HL-60 (cell line): ENCODE results near the gene TBC1D21.

Experiments used
- GABPA ChIP-seq: IDR thresholded peaks from 2 replicates; pipeline ENCODE4 v1.6.1; 2012; ENCODE audit warnings: low read depth
- POLR2AphosphoS5 ChIP-seq: IDR thresholded peaks from 2 replicates; pipeline ENCODE4 v1.6.1; 2012; ENCODE audit warnings: low read depth
- TF ChIP-seq, protein P1 (sequence below): IDR thresholded peaks from one replicate; pipeline ENCODE4 v1.5.1; 2011; ENCODE audit warnings: low read length, control low read depth, inconsistent platforms; ENCODE audit not compliant: insufficient read depth
- TF ChIP-seq, protein P2 (sequence below): IDR thresholded peaks from 2 replicates; pipeline ENCODE4 v1.6.1; 2012; ENCODE audit warnings: low read depth; ENCODE audit not compliant: insufficient replicate concordance

DNA sequence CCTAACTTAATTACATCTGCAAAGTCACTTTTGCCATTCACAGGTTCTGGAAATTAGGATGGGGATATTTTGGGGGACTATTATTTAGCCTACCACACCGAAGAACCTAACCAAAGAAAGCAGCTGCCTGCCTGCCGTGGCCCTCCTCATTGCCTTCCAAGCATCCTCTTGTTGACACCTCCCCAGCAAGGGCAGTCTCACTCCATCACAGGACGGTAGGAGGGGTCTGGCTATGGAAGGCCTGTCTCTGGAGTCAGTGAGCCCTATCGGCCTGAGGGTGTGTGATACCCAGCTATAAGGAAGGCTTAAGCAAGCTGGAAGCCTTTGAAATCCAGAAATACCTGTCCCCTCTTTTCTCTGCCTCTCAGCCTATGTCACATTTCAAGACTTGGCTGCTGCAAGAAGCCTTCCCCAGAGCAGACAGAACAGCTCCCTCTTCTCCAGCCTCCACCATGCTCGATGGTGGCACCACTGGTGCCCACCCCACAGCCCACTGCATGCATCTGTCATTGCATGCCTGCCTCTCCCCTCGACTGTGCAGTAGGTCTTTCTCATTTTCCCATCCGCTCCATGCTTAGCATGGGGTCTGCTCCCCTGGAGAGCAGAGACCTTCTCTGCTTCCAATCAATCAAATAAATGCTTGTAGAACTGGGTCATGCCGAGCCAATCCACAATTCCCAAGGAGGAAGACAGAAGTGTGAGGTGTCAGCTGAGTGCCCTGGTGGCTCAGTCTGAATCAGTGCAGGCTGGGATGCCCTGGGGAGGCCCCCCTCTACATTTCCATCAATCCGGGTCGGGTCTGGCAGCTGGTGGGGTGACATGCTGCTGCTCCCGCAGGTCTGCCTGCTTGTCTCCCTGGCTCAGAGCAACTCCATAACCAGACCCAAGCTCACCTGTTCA lies 29.0 kb downstream of the TBC1D21 start:
- TF ChIP-seq, protein P1, sequence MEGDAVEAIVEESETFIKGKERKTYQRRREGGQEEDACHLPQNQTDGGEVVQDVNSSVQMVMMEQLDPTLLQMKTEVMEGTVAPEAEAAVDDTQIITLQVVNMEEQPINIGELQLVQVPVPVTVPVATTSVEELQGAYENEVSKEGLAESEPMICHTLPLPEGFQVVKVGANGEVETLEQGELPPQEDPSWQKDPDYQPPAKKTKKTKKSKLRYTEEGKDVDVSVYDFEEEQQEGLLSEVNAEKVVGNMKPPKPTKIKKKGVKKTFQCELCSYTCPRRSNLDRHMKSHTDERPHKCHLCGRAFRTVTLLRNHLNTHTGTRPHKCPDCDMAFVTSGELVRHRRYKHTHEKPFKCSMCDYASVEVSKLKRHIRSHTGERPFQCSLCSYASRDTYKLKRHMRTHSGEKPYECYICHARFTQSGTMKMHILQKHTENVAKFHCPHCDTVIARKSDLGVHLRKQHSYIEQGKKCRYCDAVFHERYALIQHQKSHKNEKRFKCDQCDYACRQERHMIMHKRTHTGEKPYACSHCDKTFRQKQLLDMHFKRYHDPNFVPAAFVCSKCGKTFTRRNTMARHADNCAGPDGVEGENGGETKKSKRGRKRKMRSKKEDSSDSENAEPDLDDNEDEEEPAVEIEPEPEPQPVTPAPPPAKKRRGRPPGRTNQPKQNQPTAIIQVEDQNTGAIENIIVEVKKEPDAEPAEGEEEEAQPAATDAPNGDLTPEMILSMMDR, result no peak
- TF ChIP-seq POLR2AphosphoS5, result no peak
- TF ChIP-seq GABPA, result no peak
- TF ChIP-seq, protein P2, sequence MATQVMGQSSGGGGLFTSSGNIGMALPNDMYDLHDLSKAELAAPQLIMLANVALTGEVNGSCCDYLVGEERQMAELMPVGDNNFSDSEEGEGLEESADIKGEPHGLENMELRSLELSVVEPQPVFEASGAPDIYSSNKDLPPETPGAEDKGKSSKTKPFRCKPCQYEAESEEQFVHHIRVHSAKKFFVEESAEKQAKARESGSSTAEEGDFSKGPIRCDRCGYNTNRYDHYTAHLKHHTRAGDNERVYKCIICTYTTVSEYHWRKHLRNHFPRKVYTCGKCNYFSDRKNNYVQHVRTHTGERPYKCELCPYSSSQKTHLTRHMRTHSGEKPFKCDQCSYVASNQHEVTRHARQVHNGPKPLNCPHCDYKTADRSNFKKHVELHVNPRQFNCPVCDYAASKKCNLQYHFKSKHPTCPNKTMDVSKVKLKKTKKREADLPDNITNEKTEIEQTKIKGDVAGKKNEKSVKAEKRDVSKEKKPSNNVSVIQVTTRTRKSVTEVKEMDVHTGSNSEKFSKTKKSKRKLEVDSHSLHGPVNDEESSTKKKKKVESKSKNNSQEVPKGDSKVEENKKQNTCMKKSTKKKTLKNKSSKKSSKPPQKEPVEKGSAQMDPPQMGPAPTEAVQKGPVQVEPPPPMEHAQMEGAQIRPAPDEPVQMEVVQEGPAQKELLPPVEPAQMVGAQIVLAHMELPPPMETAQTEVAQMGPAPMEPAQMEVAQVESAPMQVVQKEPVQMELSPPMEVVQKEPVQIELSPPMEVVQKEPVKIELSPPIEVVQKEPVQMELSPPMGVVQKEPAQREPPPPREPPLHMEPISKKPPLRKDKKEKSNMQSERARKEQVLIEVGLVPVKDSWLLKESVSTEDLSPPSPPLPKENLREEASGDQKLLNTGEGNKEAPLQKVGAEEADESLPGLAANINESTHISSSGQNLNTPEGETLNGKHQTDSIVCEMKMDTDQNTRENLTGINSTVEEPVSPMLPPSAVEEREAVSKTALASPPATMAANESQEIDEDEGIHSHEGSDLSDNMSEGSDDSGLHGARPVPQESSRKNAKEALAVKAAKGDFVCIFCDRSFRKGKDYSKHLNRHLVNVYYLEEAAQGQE, result no peak
